HEK293 (cell line): ENCODE data around the gene GSTT2B.

Experiments
- BCL11A ChIP-seq: fragments of 450-650 bp; formaldehyde crosslinking; IDR thresholded peaks from 2 replicates; pipeline ENCODE4 v1.5.1; 2016; ENCODE audit warnings: low read depth, missing biosample characterization, missing genetic modification characterization
- EGR2 ChIP-seq: fragments of 450-650 bp; formaldehyde crosslinking; IDR thresholded peaks from 2 replicates; pipeline ENCODE4 v1.5.1; 2016; ENCODE audit warnings: low read depth, missing biosample characterization, missing genetic modification characterization
- GLIS1 ChIP-seq: fragments of 450-650 bp; formaldehyde crosslinking; IDR thresholded peaks from 2 replicates; pipeline ENCODE4 v1.5.1; 2016; ENCODE audit warnings: missing biosample characterization, missing genetic modification characterization
- GLIS2 ChIP-seq: fragments of 450-650 bp; formaldehyde crosslinking; IDR thresholded peaks from 2 replicates; pipeline ENCODE4 v1.5.1; 2016; ENCODE audit warnings: missing biosample characterization, missing genetic modification characterization
- IKZF3 ChIP-seq: fragments of 450-650 bp; IDR thresholded peaks from 2 replicates; pipeline ENCODE4 v1.5.0; 2018; ENCODE audit warnings: missing biosample characterization, mild to moderate bottlenecking, missing genetic modification characterization, moderate library complexity
- KLF16 ChIP-seq: fragments of 450-650 bp; formaldehyde crosslinking; IDR thresholded peaks from 2 replicates; pipeline ENCODE4 v1.5.1; 2017; ENCODE audit warnings: missing biosample characterization, missing genetic modification characterization
- KLF8 ChIP-seq: fragments of 450-650 bp; formaldehyde crosslinking; IDR thresholded peaks from 2 replicates; pipeline ENCODE4 v1.5.1; 2016; ENCODE audit warnings: missing biosample characterization, missing genetic modification characterization
- PRDM1 ChIP-seq: fragments of 450-650 bp; formaldehyde crosslinking; IDR thresholded peaks from 2 replicates; pipeline ENCODE4; 2016; ENCODE audit warnings: missing biosample characterization, missing genetic modification characterization
- ZBTB10 ChIP-seq: fragments of 450-650 bp; formaldehyde crosslinking; IDR thresholded peaks from 2 replicates; pipeline ENCODE4 v1.5.1; 2016; ENCODE audit warnings: missing biosample characterization, missing genetic modification characterization
- ZBTB44 ChIP-seq: fragments of 450-650 bp; IDR thresholded peaks from 2 replicates; pipeline ENCODE4 v1.5.1; 2018; ENCODE audit warnings: missing biosample characterization, mild to moderate bottlenecking, missing genetic modification characterization
- ZNF138 ChIP-seq: fragments of 450-650 bp; formaldehyde crosslinking; IDR thresholded peaks from 2 replicates; pipeline ENCODE4 v1.5.1; 2016; ENCODE audit warnings: missing biosample characterization, missing genetic modification characterization, borderline replicate concordance
- ZNF223 ChIP-seq: fragments of 450-650 bp; formaldehyde crosslinking; IDR thresholded peaks from 2 replicates; pipeline ENCODE4 v1.5.1; 2016; ENCODE audit warnings: missing biosample characterization, missing genetic modification characterization
- ZNF341 ChIP-seq: fragments of 450-650 bp; formaldehyde crosslinking; IDR thresholded peaks from 2 replicates; pipeline ENCODE4; 2016; ENCODE audit warnings: low read depth, missing biosample characterization, missing genetic modification characterization
- ZNF366 ChIP-seq: fragments of 450-650 bp; formaldehyde crosslinking; conservative IDR thresholded peaks from 2 replicates; pipeline ENCODE4 v1.5.1; 2016; ENCODE audit warnings: missing biosample characterization, missing genetic modification characterization
- ZNF449 ChIP-seq: fragments of 450-650 bp; formaldehyde crosslinking; IDR thresholded peaks from 2 replicates; pipeline ENCODE4 v1.5.1; 2017; ENCODE audit warnings: missing biosample characterization, mild to moderate bottlenecking, missing genetic modification characterization, moderate library complexity
- ZNF580 ChIP-seq: fragments of 450-650 bp; formaldehyde crosslinking; IDR thresholded peaks from 2 replicates; pipeline ENCODE4 v1.5.1; 2016; ENCODE audit warnings: missing biosample characterization, missing genetic modification characterization
- ZNF585B ChIP-seq: fragments of 450-650 bp; formaldehyde crosslinking; IDR thresholded peaks from 2 replicates; pipeline ENCODE4 v1.5.1; 2016; ENCODE audit warnings: missing biosample characterization, missing genetic modification characterization
- ZNF664 ChIP-seq: fragments of 450-650 bp; formaldehyde crosslinking; IDR thresholded peaks from 2 replicates; pipeline ENCODE4 v1.5.1; 2016; ENCODE audit warnings: missing biosample characterization, missing genetic modification characterization
- ZNF785 ChIP-seq: fragments of 450-650 bp; formaldehyde crosslinking; IDR thresholded peaks from 2 replicates; pipeline ENCODE4 v1.5.1; 2016; ENCODE audit warnings: missing biosample characterization, missing genetic modification characterization
- ZNF843 ChIP-seq: fragments of 450-650 bp; formaldehyde crosslinking; IDR thresholded peaks from 2 replicates; pipeline ENCODE4 v1.5.1; 2016; ENCODE audit warnings: missing biosample characterization, missing genetic modification characterization
- TF ChIP-seq, protein P1 (sequence below): fragments of 450-650 bp; formaldehyde crosslinking; IDR thresholded peaks from 2 replicates; pipeline ENCODE4 v1.5.1; 2017; ENCODE audit warnings: missing biosample characterization, missing genetic modification characterization
- TF ChIP-seq, protein P2 (sequence below): fragments of 450-650 bp; formaldehyde crosslinking; IDR thresholded peaks from 2 replicates; pipeline ENCODE4 v1.5.1; 2017; ENCODE audit warnings: missing biosample characterization, missing genetic modification characterization
- TF ChIP-seq, protein P3 (sequence below): fragments of 450-650 bp; formaldehyde crosslinking; IDR thresholded peaks from 2 replicates; pipeline ENCODE4 v1.5.1; 2016; ENCODE audit warnings: missing biosample characterization, missing genetic modification characterization
- TF ChIP-seq, protein P4 (sequence below): fragments of 450-650 bp; formaldehyde crosslinking; IDR thresholded peaks from 2 replicates; pipeline ENCODE4 v1.5.1; 2016; ENCODE audit warnings: missing biosample characterization, missing genetic modification characterization
- TF ChIP-seq, protein P5 (sequence below): fragments of 450-650 bp; formaldehyde crosslinking; IDR thresholded peaks from 2 replicates; pipeline ENCODE4 v1.5.1; 2016; ENCODE audit warnings: missing biosample characterization, missing genetic modification characterization, borderline replicate concordance

Gene GSTT2B

DNA sequence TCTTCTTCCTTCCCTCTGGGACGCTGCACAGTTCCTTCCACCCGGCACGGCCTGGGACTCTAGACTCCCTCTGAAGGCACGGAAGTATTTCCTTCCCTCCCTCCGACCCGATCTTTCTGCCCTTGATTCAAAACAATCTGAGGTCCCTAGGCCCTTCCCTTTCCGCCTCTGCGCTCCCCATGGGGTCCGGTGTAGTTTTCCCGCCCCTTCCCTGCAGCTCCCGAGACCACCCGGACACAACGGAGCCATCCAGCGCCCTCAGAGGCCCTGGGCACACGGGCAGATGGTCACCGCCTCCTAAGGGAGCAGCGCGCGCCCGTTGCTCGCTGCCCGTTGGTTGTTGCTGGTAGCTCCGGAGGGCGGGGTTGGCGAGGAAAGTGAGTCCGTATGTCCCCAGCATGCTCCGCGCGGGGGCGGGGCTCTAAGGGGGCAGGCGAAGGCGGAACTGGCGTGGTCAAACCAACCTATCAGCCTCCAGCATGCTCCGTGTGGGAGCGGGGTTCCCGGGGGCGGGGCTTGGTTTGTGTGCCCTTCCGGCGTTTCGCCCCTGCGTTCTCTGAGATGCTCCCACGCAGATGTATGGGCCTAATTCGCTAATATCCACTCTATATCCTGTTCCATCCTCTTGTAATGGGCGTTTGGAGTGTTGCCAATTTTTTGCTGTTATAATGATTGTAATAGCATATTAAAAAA is 47.2 kb downstream of the GSTT2B start (continued):
- TF ChIP-seq ZNF449 (no peak), ZNF580 (tag by site-specific recombination) (peak; percentile 46; the same call in 1 of the 2 replicates), ZNF785 (tag by site-specific recombination) (0 out of 2 replicates have a peak, but pooled peaks have one; percentile 47), ZBTB44 (no peak), ZNF366 (peak; percentile 81), ZNF585B (no peak), ZNF341 (tag by site-specific recombination) (peak; percentile 94), ZBTB10 (tag by site-specific recombination) (no peak), KLF16 (tag by site-specific recombination) (peak; percentile 83), EGR2 (tag by site-specific recombination) (peak; percentile 89), BCL11A (tag by site-specific recombination) (no peak), IKZF3 (tag by site-specific recombination) (peak; percentile 68), ZNF664 (peak; percentile 30; the same call in 1 of the 2 replicates), GLIS1 (tag by site-specific recombination) (peak; percentile 97), ZNF223 (tag by site-specific recombination) (no peak), GLIS2 (tag by site-specific recombination) (peak; percentile 98), PRDM1 (tag by site-specific recombination) (no peak), ZNF843 (tag by site-specific recombination) (peak; percentile 52; the same call in 1 of the 2 replicates), ZNF138 (tag by site-specific recombination) (no peak), KLF8 (peak; percentile 51)
- TF ChIP-seq, protein P1, sequence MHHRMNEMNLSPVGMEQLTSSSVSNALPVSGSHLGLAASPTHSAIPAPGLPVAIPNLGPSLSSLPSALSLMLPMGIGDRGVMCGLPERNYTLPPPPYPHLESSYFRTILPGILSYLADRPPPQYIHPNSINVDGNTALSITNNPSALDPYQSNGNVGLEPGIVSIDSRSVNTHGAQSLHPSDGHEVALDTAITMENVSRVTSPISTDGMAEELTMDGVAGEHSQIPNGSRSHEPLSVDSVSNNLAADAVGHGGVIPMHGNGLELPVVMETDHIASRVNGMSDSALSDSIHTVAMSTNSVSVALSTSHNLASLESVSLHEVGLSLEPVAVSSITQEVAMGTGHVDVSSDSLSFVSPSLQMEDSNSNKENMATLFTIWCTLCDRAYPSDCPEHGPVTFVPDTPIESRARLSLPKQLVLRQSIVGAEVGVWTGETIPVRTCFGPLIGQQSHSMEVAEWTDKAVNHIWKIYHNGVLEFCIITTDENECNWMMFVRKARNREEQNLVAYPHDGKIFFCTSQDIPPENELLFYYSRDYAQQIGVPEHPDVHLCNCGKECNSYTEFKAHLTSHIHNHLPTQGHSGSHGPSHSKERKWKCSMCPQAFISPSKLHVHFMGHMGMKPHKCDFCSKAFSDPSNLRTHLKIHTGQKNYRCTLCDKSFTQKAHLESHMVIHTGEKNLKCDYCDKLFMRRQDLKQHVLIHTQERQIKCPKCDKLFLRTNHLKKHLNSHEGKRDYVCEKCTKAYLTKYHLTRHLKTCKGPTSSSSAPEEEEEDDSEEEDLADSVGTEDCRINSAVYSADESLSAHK: no peak
- TF ChIP-seq, protein P2, sequence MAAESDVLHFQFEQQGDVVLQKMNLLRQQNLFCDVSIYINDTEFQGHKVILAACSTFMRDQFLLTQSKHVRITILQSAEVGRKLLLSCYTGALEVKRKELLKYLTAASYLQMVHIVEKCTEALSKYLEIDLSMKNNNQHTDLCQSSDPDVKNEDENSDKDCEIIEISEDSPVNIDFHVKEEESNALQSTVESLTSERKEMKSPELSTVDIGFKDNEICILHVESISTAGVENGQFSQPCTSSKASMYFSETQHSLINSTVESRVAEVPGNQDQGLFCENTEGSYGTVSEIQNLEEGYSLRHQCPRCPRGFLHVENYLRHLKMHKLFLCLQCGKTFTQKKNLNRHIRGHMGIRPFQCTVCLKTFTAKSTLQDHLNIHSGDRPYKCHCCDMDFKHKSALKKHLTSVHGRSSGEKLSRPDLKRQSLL (tag by site-specific recombination): no peak
- TF ChIP-seq, protein P3, sequence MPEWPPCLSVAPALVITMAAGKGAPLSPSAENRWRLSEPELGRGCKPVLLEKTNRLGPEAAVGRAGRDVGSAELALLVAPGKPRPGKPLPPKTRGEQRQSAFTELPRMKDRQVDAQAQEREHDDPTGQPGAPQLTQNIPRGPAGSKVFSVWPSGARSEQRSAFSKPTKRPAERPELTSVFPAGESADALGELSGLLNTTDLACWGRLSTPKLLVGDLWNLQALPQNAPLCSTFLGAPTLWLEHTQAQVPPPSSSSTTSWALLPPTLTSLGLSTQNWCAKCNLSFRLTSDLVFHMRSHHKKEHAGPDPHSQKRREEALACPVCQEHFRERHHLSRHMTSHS (tag by site-specific recombination): no peak
- TF ChIP-seq, protein P4, sequence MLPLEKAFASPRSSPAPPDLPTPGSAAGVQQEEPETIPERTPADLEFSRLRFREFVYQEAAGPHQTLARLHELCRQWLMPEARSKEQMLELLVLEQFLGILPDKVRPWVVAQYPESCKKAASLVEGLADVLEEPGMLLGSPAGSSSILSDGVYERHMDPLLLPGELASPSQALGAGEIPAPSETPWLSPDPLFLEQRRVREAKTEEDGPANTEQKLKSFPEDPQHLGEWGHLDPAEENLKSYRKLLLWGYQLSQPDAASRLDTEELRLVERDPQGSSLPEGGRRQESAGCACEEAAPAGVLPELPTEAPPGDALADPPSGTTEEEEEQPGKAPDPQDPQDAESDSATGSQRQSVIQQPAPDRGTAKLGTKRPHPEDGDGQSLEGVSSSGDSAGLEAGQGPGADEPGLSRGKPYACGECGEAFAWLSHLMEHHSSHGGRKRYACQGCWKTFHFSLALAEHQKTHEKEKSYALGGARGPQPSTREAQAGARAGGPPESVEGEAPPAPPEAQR (tag by site-specific recombination): 0 out of 2 replicates have a peak, but pooled peaks have one; percentile 62
- TF ChIP-seq, protein P5, sequence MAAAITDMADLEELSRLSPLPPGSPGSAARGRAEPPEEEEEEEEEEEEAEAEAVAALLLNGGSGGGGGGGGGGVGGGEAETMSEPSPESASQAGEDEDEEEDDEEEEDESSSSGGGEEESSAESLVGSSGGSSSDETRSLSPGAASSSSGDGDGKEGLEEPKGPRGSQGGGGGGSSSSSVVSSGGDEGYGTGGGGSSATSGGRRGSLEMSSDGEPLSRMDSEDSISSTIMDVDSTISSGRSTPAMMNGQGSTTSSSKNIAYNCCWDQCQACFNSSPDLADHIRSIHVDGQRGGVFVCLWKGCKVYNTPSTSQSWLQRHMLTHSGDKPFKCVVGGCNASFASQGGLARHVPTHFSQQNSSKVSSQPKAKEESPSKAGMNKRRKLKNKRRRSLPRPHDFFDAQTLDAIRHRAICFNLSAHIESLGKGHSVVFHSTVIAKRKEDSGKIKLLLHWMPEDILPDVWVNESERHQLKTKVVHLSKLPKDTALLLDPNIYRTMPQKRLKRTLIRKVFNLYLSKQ: no peak
